GM21381 (cell line): Measurements from ENCODE around the gene ISG15.
"Not testable (repeated sequence)": the region's sequence is repeated elsewhere in the genome, so short reads cannot be mapped to it uniquely, and the experiment has no call there.

Experiments used
- ATAC-seq: cut with Tn5 transposase; IDR thresholded peaks from one replicate; pipeline ENCODE4 v1.9.1; 2021; ENCODE audit warnings: mild to moderate bottlenecking, moderate library complexity; ENCODE audit not compliant: unreplicated experiment

The ISG15 gene

DNA sequence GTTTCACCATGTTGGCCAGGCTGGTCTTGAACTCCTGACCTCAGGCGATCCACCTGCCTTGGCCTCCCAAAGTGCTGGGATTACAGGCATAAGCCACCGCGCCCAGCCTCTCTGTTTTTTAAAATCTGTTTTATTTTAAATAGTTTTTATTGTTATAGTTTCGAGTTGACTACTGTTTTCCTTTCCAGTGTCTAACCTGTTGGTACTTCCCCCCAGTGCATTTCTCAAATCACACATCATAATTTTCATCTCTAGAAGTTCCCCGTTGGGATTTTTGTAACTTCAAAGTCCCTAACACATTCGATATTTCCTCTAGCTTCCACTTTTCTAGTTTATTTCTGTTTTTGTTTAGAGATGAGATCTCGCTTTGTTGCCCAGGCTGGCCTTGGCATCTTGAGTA lies 20.9 kb upstream of the ISG15 start:
- ATAC-seq, result no peak

- ATAC-seq, result no peak
Observed at GRCh38 chr1:993379-993995, 19.8 kb upstream of the ISG15 start.

GRCh38 chr1:994546-994945 lies 18.8 kb upstream of the ISG15 start:
- not testable (repeated sequence) for ATAC-seq

- no peak for ATAC-seq
Observed at GRCh38 chr1:995665-996633, 17.3 kb upstream of the ISG15 start.

GRCh38 chr1:996851-997712 lies 16.2 kb upstream of the ISG15 start:
- ATAC-seq, result no peak

DNA sequence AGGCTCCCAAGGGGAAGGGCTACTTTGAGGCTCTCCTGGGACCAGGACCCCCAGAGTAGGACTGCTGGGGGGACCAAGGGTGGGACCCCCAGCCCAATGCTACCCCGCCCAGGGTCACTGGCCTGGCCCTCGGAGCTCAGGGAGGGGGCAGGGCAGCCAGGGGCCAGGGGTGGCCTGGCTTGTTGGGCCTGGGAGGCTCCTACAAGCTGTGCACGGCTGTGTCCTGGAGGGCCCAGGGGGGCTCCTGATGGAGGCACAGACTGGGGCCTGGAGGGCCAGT lies 15.6 kb upstream of the ISG15 start:
- ATAC-seq, result no peak

GRCh38 chr1:997993-998744 lies 15.1 kb upstream of the ISG15 start:
- ATAC-seq, result no peak

DNA sequence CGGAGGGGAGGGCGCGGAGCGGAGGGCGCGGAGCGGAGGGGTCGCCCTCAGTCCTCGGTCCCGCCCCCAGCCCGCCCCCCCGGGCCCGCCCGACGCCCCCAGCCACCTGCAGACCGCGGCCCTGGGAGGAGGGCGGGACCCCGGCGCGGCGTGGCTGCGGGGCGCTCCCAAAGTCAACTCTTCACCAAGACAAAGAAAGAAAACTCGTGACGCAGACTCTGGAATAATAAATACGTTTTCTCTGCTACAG lies 14.6 kb upstream of the ISG15 start:
- ATAC-seq, result no peak

- ATAC-seq, result peak; percentile 2
Observed at GRCh38 chr1:998995-999724, 14.1 kb upstream of the ISG15 start.

DNA sequence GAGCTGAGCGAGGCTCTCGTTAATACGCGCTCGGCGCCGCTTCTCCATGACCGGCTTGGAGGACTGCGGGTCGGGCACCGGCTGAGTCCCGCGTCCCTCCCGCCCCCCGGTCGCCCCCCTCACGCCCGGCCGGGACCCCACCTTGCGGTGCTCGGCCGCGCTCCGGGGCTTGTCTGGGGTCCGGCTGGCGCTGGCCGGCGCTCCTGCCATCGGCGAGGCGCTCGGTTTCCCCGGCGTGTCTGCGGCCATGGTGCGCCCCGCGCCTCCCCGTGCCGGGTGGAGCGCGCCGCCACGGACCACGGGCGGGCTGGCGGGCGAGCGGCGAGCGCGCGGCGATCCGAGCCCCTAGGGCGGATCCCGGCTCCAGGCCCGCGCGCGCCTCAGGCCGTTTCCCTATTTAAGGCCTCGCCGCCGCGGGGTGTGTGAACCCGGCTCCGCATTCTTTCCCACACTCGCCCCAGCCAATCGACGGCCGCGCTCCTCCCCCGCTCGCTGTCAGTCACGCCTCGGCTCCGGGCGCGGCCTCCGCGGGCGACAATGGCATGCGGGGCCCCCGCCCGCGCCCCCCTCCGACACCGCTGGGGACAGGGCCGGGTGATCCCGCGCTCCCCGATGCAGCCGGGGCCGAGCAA lies 13.5 kb upstream of the ISG15 start, which contains the start of gene HES4:
TSS of gene HES4 (minus strand) at position 373 of the 632 bp plus-strand sequence. CDS start at position 249, 124 bp downstream.
- ATAC-seq, result peak; percentile 54

DNA sequence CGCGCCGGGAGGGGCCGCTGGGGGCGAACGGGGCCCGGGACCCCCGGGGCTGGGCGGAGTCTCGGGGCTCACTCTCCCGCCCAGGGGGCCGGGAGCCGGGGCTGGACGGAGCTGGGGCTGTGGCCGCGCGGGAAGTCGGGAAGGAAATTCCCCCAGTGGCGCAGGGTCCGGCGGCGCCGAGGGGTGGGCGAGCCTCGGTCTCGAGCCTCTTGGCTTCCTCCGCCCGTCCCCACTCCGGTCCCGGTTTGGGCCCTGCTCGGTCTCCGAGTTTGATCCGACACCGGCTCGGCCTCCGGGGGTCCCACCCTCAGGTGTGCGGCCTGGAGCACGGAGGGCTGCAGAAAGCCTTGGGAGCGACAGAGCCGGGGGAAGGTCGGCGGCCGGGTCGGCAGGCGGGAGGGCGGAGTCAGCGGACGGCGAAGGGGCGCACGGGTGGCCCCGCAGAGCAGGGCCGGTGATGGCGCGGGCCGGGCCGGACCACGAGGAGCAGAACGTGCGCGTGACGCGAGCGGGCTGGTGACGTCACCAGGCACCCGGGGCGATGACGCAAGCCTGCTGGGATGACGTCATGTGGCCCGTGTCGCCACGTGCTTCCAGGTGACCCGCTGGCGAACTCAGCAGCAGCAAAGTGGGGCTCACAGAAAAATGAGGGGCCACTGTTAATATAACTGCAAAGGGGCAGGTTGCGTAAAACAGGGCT lies 12.8 kb upstream of the ISG15 start:
- ATAC-seq, result peak; percentile 22

DNA sequence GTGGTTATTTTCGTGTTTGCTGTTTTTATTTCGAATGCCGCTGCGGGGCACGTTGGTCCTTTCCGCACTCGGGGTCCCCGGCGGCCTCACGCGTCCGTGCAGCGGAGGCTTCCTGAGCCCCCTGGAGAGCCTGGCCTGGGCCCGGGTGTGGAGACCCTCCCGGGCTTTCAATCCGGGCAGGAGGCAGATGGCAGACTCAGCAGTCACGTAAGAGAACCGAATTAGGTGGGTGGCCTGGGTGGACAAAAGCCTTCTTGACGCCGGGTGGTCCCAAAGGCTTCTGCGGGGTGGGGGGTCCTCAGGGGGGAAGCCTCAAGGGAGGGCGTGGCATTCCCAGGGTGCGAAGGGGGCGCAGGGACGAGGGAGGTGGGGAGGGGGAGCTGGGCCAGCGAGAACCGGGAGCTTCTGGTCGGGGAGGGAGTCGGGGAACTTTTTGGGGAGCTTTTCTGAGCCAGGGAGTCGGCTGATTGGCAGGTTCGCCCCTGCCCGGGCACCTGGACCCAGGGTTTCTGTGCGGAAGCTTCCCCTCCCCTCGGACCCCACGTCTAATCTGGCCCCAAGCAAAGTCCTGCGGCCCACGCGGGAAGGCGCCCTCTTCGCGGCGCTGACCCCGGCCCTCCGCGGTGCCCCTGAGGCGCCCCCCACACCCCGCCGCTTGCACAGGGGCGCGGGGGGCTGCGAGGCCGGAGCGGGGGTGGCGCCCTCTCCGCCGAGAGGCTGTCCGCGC lies 12.1 kb upstream of the ISG15 start:
- ATAC-seq, result no peak

GRCh38 chr1:1003618-1004419 lies 9.5 kb upstream of the ISG15 start:
- ATAC-seq, result no peak

DNA sequence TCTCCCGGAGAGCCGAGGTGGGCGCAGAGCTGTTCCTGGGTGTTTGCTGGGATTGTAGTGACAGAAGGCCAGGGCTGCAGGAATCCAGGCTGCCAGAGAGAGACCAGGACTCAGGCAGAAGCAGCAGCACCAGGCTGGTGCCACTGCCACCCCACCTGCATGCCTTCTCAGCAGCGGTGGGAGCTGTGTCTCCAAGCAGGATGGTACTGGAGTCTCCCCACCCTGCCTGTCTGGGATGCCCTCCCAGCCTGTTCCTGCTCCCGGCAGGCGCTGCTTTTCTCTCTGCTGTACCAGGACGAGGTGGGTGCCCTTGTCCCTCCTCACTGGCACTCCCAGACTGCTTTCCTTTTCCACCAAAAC lies 8.9 kb upstream of the ISG15 start:
- ATAC-seq, result no peak

DNA sequence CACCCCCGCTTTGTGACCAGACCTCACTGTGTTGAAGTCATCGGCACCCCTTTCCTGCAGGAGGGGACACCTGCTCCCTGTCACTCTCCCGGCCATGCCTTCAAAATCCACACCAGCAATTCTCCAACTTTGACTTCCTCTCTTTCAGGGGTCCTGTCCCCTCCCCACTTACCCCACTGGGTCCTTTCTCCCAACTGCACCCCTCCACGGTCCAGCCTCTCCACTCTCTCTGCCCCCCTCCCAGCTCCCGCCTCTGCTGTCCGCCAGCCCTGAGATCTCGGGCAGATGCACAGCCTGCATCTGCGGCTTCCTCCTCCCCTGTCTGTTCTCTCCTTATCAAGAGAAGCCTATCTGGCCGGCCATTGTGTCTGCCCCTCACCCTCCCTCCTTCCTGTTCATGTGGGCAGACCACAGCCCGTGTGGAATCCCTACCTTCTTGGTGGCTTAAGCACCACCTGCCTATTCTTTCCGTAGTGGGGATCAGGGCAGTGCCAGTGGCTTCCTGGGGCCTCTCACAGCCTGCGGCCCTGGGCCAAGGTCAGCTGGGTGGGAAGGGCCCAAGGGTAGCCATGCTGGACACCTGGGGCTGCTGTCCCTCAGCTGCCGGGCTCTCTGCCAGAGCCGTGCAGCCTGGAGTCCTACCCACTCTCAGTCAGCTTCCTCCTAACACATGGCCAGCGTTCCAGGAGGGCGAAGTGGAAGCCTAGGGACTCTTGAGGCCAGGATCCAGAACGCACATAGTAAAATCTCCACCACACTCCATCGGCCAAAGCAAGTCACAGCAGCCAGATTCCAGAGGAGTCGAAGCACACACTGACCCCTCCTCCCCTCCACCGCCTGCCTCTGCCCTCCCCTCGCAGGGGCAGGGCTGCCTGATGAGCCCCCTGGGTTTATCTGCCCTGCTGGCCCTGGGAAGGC lies 8.3 kb upstream of the ISG15 start:
- no peak for ATAC-seq

DNA sequence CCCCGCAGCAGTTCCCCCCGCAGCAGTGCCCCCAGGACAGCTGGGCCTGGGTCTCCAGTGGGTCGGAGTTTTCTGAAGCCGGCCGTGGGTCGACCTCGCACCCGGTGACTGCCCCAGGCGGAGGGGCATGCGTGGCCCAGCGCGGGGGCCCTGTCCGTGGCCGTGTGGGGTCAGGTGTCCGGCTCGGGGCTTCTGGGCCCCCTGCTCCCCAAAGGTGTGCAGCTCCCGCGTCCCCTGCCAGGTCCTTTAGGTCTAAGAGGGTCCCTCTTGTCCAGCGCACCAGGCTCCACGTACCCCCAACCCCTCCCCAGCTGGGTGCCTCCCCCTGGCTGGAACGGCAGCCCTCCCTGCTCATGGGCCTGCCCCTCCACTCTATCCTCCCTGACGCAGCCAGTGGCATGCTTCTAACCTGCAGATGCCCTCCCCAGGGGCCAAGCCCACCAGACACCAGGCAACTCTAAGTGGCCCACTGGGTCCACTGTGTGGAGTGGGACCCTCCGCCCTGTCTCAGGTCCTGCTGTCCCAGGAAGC lies 7.5 kb upstream of the ISG15 start:
- no peak for ATAC-seq
